Measurements from ENCODE around the gene PTPRK. TPM values are rescaled to one million over a fixed set of nuclear protein-coding genes. Genes with fewer than 3 reads are reported as not detected.

The PTPRK gene
- total and polyA plus RNA-seq, 9 of the 15 experiments (the other 6 are each of a cell fraction or from before 2014, with no cell fraction given), result 0.04 to 0.51 TPM; not detected in 7

- TF ChIP-seq CHCHD3 (CRISPR knock-in tag; IDR thresholded peaks at IDR 0.05) (no peak), CLOCK (CRISPR knock-in tag; IDR thresholded peaks at IDR 0.05; ENCODE audit: borderline replicate concordance) (no peak), CUX1 (CRISPR knock-in tag; IDR thresholded peaks at IDR 0.05) (no peak)
Observed at GRCh38 chr6:128333581-128334223, 186.7 kb downstream of the PTPRK start (continued).

Measured in K562 (cell line).